ENCODE measurements around the gene SLC40A1.

GRCh38 chr2:189610700-189611099, 30.1 kb upstream of the SLC40A1 start:
- TF ChIP-seq CTCF (conservative IDR thresholded peaks at IDR 0.05 in 1 of 2, IDR thresholded peaks at IDR 0.05 in 1 of 2; ENCODE audit: low read depth in 1 of 2, low read length in 2 of 2), result no peak
- TF ChIP-seq EZH2 (IDR thresholded peaks at IDR 0.05; ENCODE audit: low read length, missing control alignments), result no peak
